ENCODE data around the gene XRN2. TPM values are rescaled to one million over a fixed set of nuclear protein-coding genes. Genes with fewer than 3 reads are reported as not detected.

XRN2 gene
- total and polyA plus RNA-seq, 4 donors: 12.6 to 62.2 (median 53.6) TPM

DNA sequence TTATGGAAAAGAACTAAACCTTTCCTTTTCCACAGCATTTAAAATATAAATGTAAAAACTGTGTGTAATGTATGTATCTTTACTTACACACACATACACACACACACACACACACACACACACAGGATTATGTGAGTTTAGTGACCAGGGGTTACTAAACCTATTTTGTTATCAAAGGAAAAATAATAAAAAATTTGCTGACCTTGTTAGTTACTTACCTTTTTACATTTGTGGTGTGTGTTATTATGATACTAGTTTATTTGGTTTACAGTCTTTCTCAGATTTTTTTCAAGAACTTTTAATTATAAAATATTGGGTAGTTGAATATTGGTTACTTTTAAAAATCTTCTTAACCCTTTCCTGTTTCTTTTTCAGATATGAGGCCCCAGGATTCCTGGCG, 78.5 kb downstream of the XRN2 start:
- peaks cover 0 to 7% (median 0%) of the 10 kb centered on the region in 5 donors for H3K4me1 ChIP-seq (ENCODE audit: control insufficient read depth in 5 of 5, insufficient read depth in 5 of 5, low read length in 5 of 5)
- H3K27ac ChIP-seq (ENCODE audit: low read depth in 1 of 2, low read length in 1 of 2): no peak overlapping the region
- no peak overlapping the region for H3K9ac ChIP-seq (ENCODE audit: insufficient read depth in 1 of 2, low read length in 2 of 2)
- H3K9me3 ChIP-seq (ENCODE audit: control insufficient read depth in 4 of 4, insufficient read depth in 3 of 4, low read length in 3 of 4): no peaks in the 10 kb centered on the region
- 96 to 97% methylated on average over 1 of the region's 1 CpG for WGBS, 2 donors
- DNase-seq (no peak), ATAC-seq (ENCODE audit: insufficient read depth, low FRiP score) (no peak)
- no peaks in the 10 kb centered on the region for H3K27me3 ChIP-seq (ENCODE audit: control insufficient read depth in 3 of 3, insufficient read depth in 3 of 3, low read length in 2 of 3)
- H3K36me3 ChIP-seq (ENCODE audit: control insufficient read depth in 4 of 4, insufficient read depth in 4 of 4, low read length in 4 of 4): peaks cover 5 to 24% (median 15%) of the 10 kb centered on the region in 4 donors
- no peak overlapping the region for H3K4me3 ChIP-seq
- TF ChIP-seq, protein P1, sequence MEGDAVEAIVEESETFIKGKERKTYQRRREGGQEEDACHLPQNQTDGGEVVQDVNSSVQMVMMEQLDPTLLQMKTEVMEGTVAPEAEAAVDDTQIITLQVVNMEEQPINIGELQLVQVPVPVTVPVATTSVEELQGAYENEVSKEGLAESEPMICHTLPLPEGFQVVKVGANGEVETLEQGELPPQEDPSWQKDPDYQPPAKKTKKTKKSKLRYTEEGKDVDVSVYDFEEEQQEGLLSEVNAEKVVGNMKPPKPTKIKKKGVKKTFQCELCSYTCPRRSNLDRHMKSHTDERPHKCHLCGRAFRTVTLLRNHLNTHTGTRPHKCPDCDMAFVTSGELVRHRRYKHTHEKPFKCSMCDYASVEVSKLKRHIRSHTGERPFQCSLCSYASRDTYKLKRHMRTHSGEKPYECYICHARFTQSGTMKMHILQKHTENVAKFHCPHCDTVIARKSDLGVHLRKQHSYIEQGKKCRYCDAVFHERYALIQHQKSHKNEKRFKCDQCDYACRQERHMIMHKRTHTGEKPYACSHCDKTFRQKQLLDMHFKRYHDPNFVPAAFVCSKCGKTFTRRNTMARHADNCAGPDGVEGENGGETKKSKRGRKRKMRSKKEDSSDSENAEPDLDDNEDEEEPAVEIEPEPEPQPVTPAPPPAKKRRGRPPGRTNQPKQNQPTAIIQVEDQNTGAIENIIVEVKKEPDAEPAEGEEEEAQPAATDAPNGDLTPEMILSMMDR (IDR thresholded peaks at IDR 0.05; ENCODE audit: control extremely low read depth, extremely low read depth): no peak

DNA sequence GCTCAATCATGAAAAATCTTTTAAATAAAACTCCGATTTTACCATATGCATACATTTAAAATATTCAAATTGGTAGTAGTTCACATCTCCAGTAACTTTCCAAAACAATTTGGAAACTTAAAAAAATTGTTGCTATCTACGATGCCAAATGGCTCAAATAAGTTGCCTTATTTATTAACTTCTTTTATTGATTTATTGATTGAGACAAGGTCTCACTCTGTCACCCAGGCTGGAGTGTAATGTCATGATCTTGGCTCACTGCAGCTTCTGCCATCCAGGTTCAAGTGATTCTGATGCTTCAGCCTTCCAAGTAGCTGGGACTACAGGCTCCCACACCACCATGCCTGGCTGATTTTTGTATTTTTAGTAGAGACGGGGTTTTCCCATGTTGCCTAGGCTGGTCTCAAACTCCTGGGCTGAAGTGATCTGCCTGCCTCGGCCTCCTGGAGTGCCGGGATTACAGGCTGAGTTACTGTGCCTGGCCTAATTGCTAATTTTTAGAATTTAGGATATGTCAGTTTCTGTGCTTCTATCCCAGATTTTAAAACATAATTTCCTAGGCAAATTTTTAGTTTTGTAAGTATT, 81.3 kb downstream of the XRN2 start:
- Histone ChIP-seq H3K9ac (ENCODE audit: insufficient read depth in 1 of 2, low read length in 2 of 2) (no peak overlapping the region), H3K27ac (ENCODE audit: low read depth in 1 of 2, low read length in 1 of 2) (no peak overlapping the region), H3K9me3 (ENCODE audit: control insufficient read depth in 4 of 4, insufficient read depth in 3 of 4, low read length in 3 of 4) (no peaks in the 10 kb centered on the region), H3K4me3 (no peak overlapping the region), H3K36me3 (ENCODE audit: control insufficient read depth in 4 of 4, insufficient read depth in 4 of 4, low read length in 4 of 4) (peaks cover 2 to 30% (median 22%) of the 10 kb centered on the region in 4 donors), H3K4me1 (ENCODE audit: control insufficient read depth in 5 of 5, insufficient read depth in 5 of 5, low read length in 5 of 5) (no peaks in the 10 kb centered on the region), H3K27me3 (ENCODE audit: control insufficient read depth in 3 of 3, insufficient read depth in 3 of 3, low read length in 2 of 3) (no peaks in the 10 kb centered on the region)
- WGBS, 2 donors: 97 to 98% methylated on average over 5 of the region's 5 CpGs
- DNase-seq (no peak), ATAC-seq (ENCODE audit: insufficient read depth, low FRiP score) (no peak)
- TF ChIP-seq, protein P1 (IDR thresholded peaks at IDR 0.05; ENCODE audit: control extremely low read depth, extremely low read depth): no peak

DNA sequence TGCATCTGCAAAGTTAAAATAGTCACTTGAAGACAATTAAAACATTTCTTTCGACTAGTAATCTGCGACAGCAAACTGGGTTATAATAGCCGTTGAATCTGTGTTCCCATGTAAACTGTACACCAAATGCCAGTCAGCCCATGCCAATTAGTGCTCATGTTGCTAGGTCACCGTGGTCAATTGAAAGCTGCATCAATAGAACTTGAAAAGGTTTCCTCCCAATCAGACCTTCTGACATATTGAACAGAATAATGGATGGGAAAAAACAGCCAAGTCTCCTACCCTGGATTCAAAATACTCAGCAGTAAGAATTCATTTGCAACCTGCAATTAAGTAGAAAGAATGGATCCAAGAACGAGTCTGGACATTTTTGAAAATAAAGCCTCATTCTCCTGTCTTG, 83.0 kb downstream of the XRN2 start:
- H3K36me3 ChIP-seq (ENCODE audit: control insufficient read depth in 4 of 4, insufficient read depth in 4 of 4, low read length in 4 of 4): peaks cover 0 to 35% (median 24%) of the 10 kb centered on the region in 4 donors
- H3K27ac ChIP-seq (ENCODE audit: low read depth in 1 of 2, low read length in 1 of 2): no peak overlapping the region
- TF ChIP-seq, protein P1 (IDR thresholded peaks at IDR 0.05; ENCODE audit: control extremely low read depth, extremely low read depth): no peak
- peaks cover 0 to 11% (median 8%) of the 10 kb centered on the region in 3 donors for H3K27me3 ChIP-seq (ENCODE audit: control insufficient read depth in 3 of 3, insufficient read depth in 3 of 3, low read length in 2 of 3)
- 96 to 99% methylated on average over 5 of the region's 5 CpGs for WGBS, 2 donors
- H3K9me3 ChIP-seq (ENCODE audit: control insufficient read depth in 4 of 4, insufficient read depth in 3 of 4, low read length in 3 of 4): no peaks in the 10 kb centered on the region
- no peak overlapping the region for H3K9ac ChIP-seq (ENCODE audit: insufficient read depth in 1 of 2, low read length in 2 of 2)
- DNase-seq (no peak), ATAC-seq (ENCODE audit: insufficient read depth, low FRiP score) (no peak)
- H3K4me3 ChIP-seq: no peak overlapping the region
- no peaks in the 10 kb centered on the region for H3K4me1 ChIP-seq (ENCODE audit: control insufficient read depth in 5 of 5, insufficient read depth in 5 of 5, low read length in 5 of 5)

DNA sequence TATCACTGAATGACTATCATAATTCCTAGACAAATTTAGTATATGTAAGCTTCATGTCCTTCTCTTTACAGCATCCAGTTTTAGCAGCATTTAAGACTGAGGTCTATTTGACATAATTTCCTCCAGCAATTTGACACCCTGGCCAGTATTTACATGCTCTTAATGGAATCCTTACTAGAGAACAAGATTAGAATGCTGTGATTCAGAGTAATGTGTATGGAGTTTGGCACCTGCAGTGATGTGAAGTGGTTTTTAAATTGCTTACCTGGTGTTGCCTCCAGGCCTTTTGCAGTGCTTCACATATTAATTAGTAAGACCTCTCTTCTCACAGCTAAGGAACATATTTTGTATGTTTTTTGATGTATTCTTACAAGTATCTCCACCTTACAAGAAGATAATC, 84.4 kb downstream of the XRN2 start:
- Histone ChIP-seq H3K9ac (ENCODE audit: insufficient read depth in 1 of 2, low read length in 2 of 2) (no peak overlapping the region), H3K27me3 (ENCODE audit: control insufficient read depth in 3 of 3, insufficient read depth in 3 of 3, low read length in 2 of 3) (peaks cover 0 to 22% (median 18%) of the 10 kb centered on the region in 3 donors), H3K36me3 (ENCODE audit: control insufficient read depth in 4 of 4, insufficient read depth in 4 of 4, low read length in 4 of 4) (peaks cover 0 to 29% (median 21%) of the 10 kb centered on the region in 4 donors), H3K27ac (ENCODE audit: low read depth in 1 of 2, low read length in 1 of 2) (no peak overlapping the region), H3K4me3 (no peak overlapping the region), H3K4me1 (ENCODE audit: control insufficient read depth in 5 of 5, insufficient read depth in 5 of 5, low read length in 5 of 5) (peaks cover 0 to 6% (median 0%) of the 10 kb centered on the region in 5 donors), H3K9me3 (ENCODE audit: control insufficient read depth in 4 of 4, insufficient read depth in 3 of 4, low read length in 3 of 4) (no peaks in the 10 kb centered on the region)
- no peak for ATAC-seq (ENCODE audit: insufficient read depth, low FRiP score)
- DNase-seq: no peak
- TF ChIP-seq, protein P1 (IDR thresholded peaks at IDR 0.05; ENCODE audit: control extremely low read depth, extremely low read depth): no peak
